Aorta (tissue), 4 donors: ENCODE data around the gene DNAJB5. TPM values are rescaled to one million over a fixed set of nuclear protein-coding genes. Genes with fewer than 3 reads are reported as not detected.

ENCODE experiments used
- polyA plus RNA-seq, 2 donors: library from polyadenylated mRNA; stranded (reverse); fragments of 200-250 nt; gene quantifications; one replicate each; pipeline ENCODE4 v1.2.3, GENCODE V29; 2013
- total RNA-seq, 2 donors: library from RNA; stranded (reverse); fragmentation: NEBNext Ultra II Directional; extraction: Animal tissue kit (Norgen Biotek cat#: 25700); gene quantifications; one replicate each; pipeline ENCODE4 v1.2.1, GENCODE V29; 2021
- donor health status: healthy with polysubstance abuse.
- donor health status: Bipolar disorder and iron deficiency.
- donor health status: DM: no; HTN: no; CAD: no.
- donor health status: DM: yes; HTN: yes; CAD: no.

The DNAJB5 gene
- total and polyA plus RNA-seq, 4 donors = 15.7 to 96.0 (median 31.4) TPM

Other genes with a start within 250 kb of the DNAJB5 start
- gene PHF24, start 31.5 kb upstream of the DNAJB5 start, total RNA-seq = under 1 TPM; 0.57 to 0.88 TPM
- gene PHF24, start 31.5 kb upstream of the DNAJB5 start, polyA plus RNA-seq = not detected
- 100 to 1,000 TPM; 187 to 192 TPM for gene VCP, start 82.9 kb downstream of the DNAJB5 start, total RNA-seq
- gene VCP, start 82.9 kb downstream of the DNAJB5 start, polyA plus RNA-seq = 10 to 100 TPM; 50.5 to 70.9 TPM
- gene FANCG, start 90.2 kb downstream of the DNAJB5 start, total RNA-seq = 10 to 100 TPM in 1 of 2 donors, 1 to 10 TPM in 1; 7.8 to 17.8 TPM
- 10 to 100 TPM in 1 of 2 donors, 1 to 10 TPM in 1; 3.6 to 17.3 TPM for gene FANCG, start 90.2 kb downstream of the DNAJB5 start, polyA plus RNA-seq
- gene PIGO, start 106.8 kb downstream of the DNAJB5 start, total RNA-seq = 10 to 100 TPM; 12.0 to 16.8 TPM
- gene PIGO, start 106.8 kb downstream of the DNAJB5 start, polyA plus RNA-seq = 10 to 100 TPM in 1 of 2 donors, 1 to 10 TPM in 1; 8.8 to 22.5 TPM
- 10 to 100 TPM; 47.2 to 49.2 TPM for gene STOML2, start 113.4 kb downstream of the DNAJB5 start, total RNA-seq
- gene STOML2, start 113.4 kb downstream of the DNAJB5 start, polyA plus RNA-seq = 10 to 100 TPM; 74.5 to 85.3 TPM
- gene ATOSB, start 126.1 kb downstream of the DNAJB5 start, total RNA-seq = 10 to 100 TPM; 25.4 to 29.6 TPM
- gene ATOSB, start 126.1 kb downstream of the DNAJB5 start, polyA plus RNA-seq = 10 to 100 TPM; 11.8 to 34.0 TPM
- 10 to 100 TPM; 30.6 to 33.7 TPM for gene UNC13B, start 172.3 kb downstream of the DNAJB5 start, total RNA-seq
- 10 to 100 TPM in 1 of 2 donors, 1 to 10 TPM in 1; 8.0 to 30.0 TPM for gene UNC13B, start 172.3 kb downstream of the DNAJB5 start, polyA plus RNA-seq